B cell (primary cell): ENCODE data around the gene C19orf81. TPM values are rescaled to one million over a fixed set of nuclear protein-coding genes. Genes with fewer than 3 reads are reported as not detected.

Source experiments
- ATAC-seq: fragments of 200-7000 bp; cut with Tn5 transposase; one replicate; pipeline ENCODE4 v1.10.0; 2021; ENCODE audit warnings: low read depth, mild to moderate bottlenecking, moderate number of reproducible peaks, moderate library complexity
- CTCF ChIA-PET: fragments of 350-600 bp; sonication (Branson Sonifier 250); formaldehyde crosslinking; loops from one replicate; lab custom pipeline; 2021; ENCODE audit warnings: antibody characterized with exemption, inconsistent platforms; lab: Charles Lee
- POLR2A ChIA-PET: fragments of 350-600 bp; sonication (Branson Sonifier 250); formaldehyde crosslinking; loops from one replicate; lab custom pipeline; 2021; ENCODE audit warnings: antibody characterized with exemption; lab: Charles Lee
- DNase-seq: peaks from one replicate; pipeline ENCODE4 v3.0.0; 2013
- H2AFZ ChIP-seq: 2 replicates; pipeline ENCODE4 v1.6.1; 2012; ENCODE audit warnings: mild to moderate bottlenecking, low read depth, low read length; ENCODE audit not compliant: insufficient read depth, poor library complexity, severe bottlenecking
- H3K27ac ChIP-seq, 2 donors: 1 replicate in 1 of 2; 2 replicates in 1 of 2; pipeline ENCODE4 v1.5.1; 2012 to 2013; ENCODE audit warnings: low read length in 2 of 2, mild to moderate bottlenecking in 2 of 2, moderate library complexity in 1 of 2
- H3K27me3 ChIP-seq, 4 experiments: fragments of 200-600 bp in 1 of 4; sonication (generic) in 1 of 4; replicated peaks in 1 of 4; 1 replicate in 2 of 4; 2 replicates in 2 of 4; pipeline versions ENCODE4 v1.6.1 to v1.7.0; 2013 to 2016; ENCODE audit warnings: low read length in 3 of 4, mild to moderate bottlenecking in 2 of 4, mixed read lengths in 1 of 4, moderate library complexity in 1 of 4; ENCODE audit not compliant: insufficient read depth in 4 of 4, control insufficient read depth in 3 of 4; ENCODE audit errors: control extremely low read depth in 1 of 4
- H3K36me3 ChIP-seq, 2 experiments: replicated peaks in 1 of 2; 1 replicate in 1 of 2; 2 replicates in 1 of 2; pipeline versions ENCODE4 v1.6.1 to v1.7.1; 2013; ENCODE audit warnings: low read length in 1 of 2; ENCODE audit not compliant: insufficient read depth in 2 of 2, control insufficient read depth in 1 of 2; ENCODE audit errors: control extremely low read depth in 1 of 2, extremely low read depth in 1 of 2
- H3K4me1 ChIP-seq, 2 donors: fragments of 200-600 bp in 1 of 2; sonication (generic) in 1 of 2; 1 replicate in 1 of 2; 2 replicates in 1 of 2; pipeline versions ENCODE4 v1.5.1 to v1.6.1; 2013 to 2017; ENCODE audit warnings: low read length in 2 of 2; ENCODE audit not compliant: control insufficient read depth in 2 of 2, insufficient read depth in 2 of 2
- H3K4me2 ChIP-seq: replicated peaks from 2 replicates; pipeline ENCODE3; 2012; ENCODE audit warnings: mild to moderate bottlenecking, low read depth, low read length; ENCODE audit not compliant: poor library complexity, severe bottlenecking
- H3K4me3 ChIP-seq, 5 experiments: fragments of 200-600 bp in 1 of 5; sonication (generic) in 1 of 5; 1 replicate in 3 of 5; 2 replicates in 2 of 5; pipeline versions ENCODE4 v1.5.1 to v1.7.0; 2011 to 2016; ENCODE audit warnings: low read length in 4 of 5, mild to moderate bottlenecking in 4 of 5, low read depth in 2 of 5, control low read depth in 1 of 5, moderate library complexity in 1 of 5; ENCODE audit not compliant: insufficient read depth in 1 of 5; ENCODE audit errors: control extremely low read depth in 1 of 5, extremely low read depth in 1 of 5
- H3K79me2 ChIP-seq: fragments of 200-600 bp; sonication (generic); one replicate; pipeline ENCODE4 v1.6.0; 2016; ENCODE audit warnings: low read length; ENCODE audit not compliant: control insufficient read depth, insufficient read depth
- H3K9ac ChIP-seq: fragments of 200-600 bp; sonication (generic); 2 replicates; pipeline ENCODE4 v1.6.1; 2017; ENCODE audit warnings: mild to moderate bottlenecking, low read length, moderate library complexity
- H3K9me3 ChIP-seq, 3 donors: one replicate each; pipeline versions ENCODE4 v1.6.1 to v1.7.1; 2013; ENCODE audit warnings: low read length in 2 of 3; ENCODE audit not compliant: control insufficient read depth in 2 of 3, insufficient read depth in 1 of 3; ENCODE audit errors: control extremely low read depth in 1 of 3
- H4K20me1 ChIP-seq: 2 replicates; pipeline ENCODE4 v1.6.0; 2012; ENCODE audit warnings: mild to moderate bottlenecking, low read length; ENCODE audit not compliant: insufficient read depth, control insufficient read depth, poor library complexity, severe bottlenecking
- H3K27ac Mint-ChIP-seq: one replicate; pipeline ENCODE4 v1.8.0; 2021; ENCODE audit warnings: mixed read lengths
- H3K27me3 Mint-ChIP-seq: one replicate; pipeline ENCODE4 v1.8.0; 2021; ENCODE audit warnings: mixed read lengths
- H3K4me1 Mint-ChIP-seq: one replicate; pipeline ENCODE4 v1.8.0; 2021; ENCODE audit warnings: mixed read lengths
- H3K4me3 Mint-ChIP-seq: one replicate; pipeline ENCODE4 v1.8.0; 2021; ENCODE audit warnings: mixed read lengths
- H3K9me3 Mint-ChIP-seq: one replicate; pipeline ENCODE4 v1.8.0; 2022; ENCODE audit warnings: mixed read lengths; ENCODE audit not compliant: insufficient read depth
- EZH2 ChIP-seq: IDR thresholded peaks from 2 replicates; pipeline ENCODE4 v1.6.1; 2012; ENCODE audit warnings: borderline replicate concordance, low read depth, mild to moderate bottlenecking, moderate library complexity, low read length; ENCODE audit not compliant: insufficient read depth, poor library complexity, severe bottlenecking
- WGBS: methylation state at CpG from one replicate; pipeline ENCODE4 v1.1.5; 2013; ENCODE audit warnings: missing lambda C conversion rate; ENCODE audit not compliant: insufficient coverage; 5-methylcytosine and 5-hydroxymethylcytosine counted together
- intact Hi-C: fragments of 100-400 bp; cut with micrococcal nuclease; formaldehyde crosslinking; loops from one replicate; pipeline ENCODE4 v1.10.0; 2022
- polyA plus RNA-seq: library from polyadenylated mRNA; depleted of rRNA; stranded (reverse); fragments of >200 nt; gene quantifications from 2 replicates; pipeline ENCODE4 v1.2.3, GENCODE V29; 2012
- total RNA-seq, 2 donors: library from RNA; stranded (reverse); fragments of 120-200 nt in 1 of 2; gene quantifications; 1 replicate in 1 of 2; 2 replicates in 1 of 2; pipeline versions ENCODE4 v1.2.3 to v1.2.4, GENCODE V29; 2013 to 2022
- TF ChIP-seq, protein P1 (sequence below): fragments of 200-600 bp; IDR thresholded peaks from one replicate; pipeline ENCODE4 v1.8.0; 2022; ENCODE audit warnings: antibody characterized with exemption, mild to moderate bottlenecking

C19orf81 gene
- total and polyA plus RNA-seq, 2 donors (not counting 1 experiment from before 2014, with no cell fraction given): 0.37 TPM; not detected in 1

DNA sequence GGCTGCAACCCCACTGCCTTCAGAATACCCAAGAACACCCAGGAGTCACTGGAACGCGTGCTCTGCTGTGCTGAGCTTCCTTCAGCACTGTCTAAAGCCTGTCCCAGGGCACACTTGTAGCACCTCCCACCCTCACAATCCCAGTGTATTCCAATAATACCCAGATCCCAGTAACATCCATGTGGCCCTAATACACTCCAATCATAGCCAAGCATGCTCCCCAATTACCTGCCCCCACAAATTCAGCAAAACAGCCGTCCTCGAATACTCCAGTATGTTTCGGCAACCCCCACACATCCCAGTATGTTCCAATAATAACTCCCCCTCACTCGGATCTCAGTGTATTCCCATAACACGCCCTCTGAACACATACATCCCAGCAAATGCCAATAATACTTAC is 41.2 kb downstream of the C19orf81 start:
- peaks cover 0 to 14% (median 0%) of the 10 kb centered on the region in 3 donors for H3K9me3 ChIP-seq
- no peak overlapping the region for H3K4me2 ChIP-seq
- intact Hi-C loops: no loop called here
- DNase-seq (no peak), ATAC-seq (no peak)
- no peaks in the 10 kb centered on the region for H3K79me2 ChIP-seq
- 74% methylated on average over 7 of the region's 7 CpGs for WGBS
- no peak overlapping the region for H3K9ac ChIP-seq
- Mint-ChIP-seq H3K27ac (no peak overlapping the region), H3K4me3 (no peak overlapping the region), H3K4me1 (peaks cover 2% of the 10 kb centered on the region), H3K27me3 (peaks cover 46% of the 10 kb centered on the region), H3K9me3 (no peaks in the 10 kb centered on the region)
- ChIA-PET CTCF (no interaction called here), POLR2A (no interaction called here)
- TF ChIP-seq, protein P1, sequence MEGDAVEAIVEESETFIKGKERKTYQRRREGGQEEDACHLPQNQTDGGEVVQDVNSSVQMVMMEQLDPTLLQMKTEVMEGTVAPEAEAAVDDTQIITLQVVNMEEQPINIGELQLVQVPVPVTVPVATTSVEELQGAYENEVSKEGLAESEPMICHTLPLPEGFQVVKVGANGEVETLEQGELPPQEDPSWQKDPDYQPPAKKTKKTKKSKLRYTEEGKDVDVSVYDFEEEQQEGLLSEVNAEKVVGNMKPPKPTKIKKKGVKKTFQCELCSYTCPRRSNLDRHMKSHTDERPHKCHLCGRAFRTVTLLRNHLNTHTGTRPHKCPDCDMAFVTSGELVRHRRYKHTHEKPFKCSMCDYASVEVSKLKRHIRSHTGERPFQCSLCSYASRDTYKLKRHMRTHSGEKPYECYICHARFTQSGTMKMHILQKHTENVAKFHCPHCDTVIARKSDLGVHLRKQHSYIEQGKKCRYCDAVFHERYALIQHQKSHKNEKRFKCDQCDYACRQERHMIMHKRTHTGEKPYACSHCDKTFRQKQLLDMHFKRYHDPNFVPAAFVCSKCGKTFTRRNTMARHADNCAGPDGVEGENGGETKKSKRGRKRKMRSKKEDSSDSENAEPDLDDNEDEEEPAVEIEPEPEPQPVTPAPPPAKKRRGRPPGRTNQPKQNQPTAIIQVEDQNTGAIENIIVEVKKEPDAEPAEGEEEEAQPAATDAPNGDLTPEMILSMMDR: no peak
- no peak for TF ChIP-seq EZH2
- H3K4me1 ChIP-seq: peaks cover 0 to 18% of the 10 kb centered on the region in 2 donors
- no peak overlapping the region for H3K27ac ChIP-seq
- peaks cover 0 to 69% (median 29%) of the 10 kb centered on the region in 4 experiments for H3K27me3 ChIP-seq
- H3K36me3 ChIP-seq: no peaks in the 10 kb centered on the region
- no peaks in the 10 kb centered on the region for H4K20me1 ChIP-seq
- no peak overlapping the region for H2AFZ ChIP-seq
- no peak overlapping the region for H3K4me3 ChIP-seq

DNA sequence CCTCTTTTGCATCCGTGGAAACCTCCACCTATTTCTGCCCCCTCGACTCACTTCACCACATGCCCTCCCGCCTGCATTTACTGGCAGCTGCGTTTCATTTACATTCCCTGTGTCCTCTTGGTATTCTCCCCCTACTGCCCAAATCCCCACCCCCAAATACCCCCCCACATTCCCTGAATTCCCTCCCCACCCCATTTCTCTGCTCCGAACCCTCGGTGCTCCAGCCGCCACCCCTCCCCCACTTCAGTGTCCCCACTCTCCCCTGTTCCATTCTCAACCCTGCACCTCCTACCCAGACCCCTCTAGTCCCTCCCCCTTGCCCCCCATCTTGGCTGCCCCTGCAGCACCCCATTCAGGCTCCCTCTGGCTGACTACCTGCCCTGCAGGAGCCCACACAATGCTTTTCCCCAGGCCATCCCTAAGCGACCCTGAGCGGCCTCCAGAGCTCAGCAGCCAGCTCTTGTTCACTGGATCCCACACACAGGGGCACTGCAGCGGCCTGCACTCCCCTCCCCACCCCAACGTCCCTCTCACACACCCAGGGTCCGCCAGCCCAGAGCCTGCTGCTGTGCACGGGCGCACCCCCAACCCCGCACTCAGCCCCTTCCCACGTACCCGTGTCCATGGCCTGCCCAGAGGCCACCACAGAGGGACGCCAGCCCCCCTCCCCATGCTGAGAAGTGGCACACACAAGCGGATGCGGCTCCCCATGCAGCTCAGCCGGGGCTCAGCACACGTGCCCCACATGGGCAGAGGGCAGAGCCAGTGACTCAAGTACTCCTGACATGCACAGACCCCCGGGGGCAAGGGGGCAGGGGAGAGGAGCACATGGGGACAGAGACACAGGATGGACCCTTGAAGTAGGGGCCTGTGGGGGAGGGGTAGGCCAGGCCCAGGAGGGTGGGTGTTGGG is 44.1 kb downstream of the C19orf81 start:
- H3K27me3 Mint-ChIP-seq: peaks cover 53% of the 10 kb centered on the region
- ChIA-PET POLR2A (no interaction called here), CTCF (no interaction called here)
- peaks cover 0 to 14% of the 10 kb centered on the region in 2 donors for H3K4me1 ChIP-seq
- no peaks in the 10 kb centered on the region for H4K20me1 ChIP-seq
- intact Hi-C loops: no loop called here
- H3K79me2 ChIP-seq: no peaks in the 10 kb centered on the region
- H3K27ac ChIP-seq: no peak overlapping the region
- H2AFZ ChIP-seq: no peak overlapping the region
- no peak overlapping the region for H3K4me2 ChIP-seq
- H3K4me3 Mint-ChIP-seq: no peak overlapping the region
- peaks cover 2% of the 10 kb centered on the region for H3K4me1 Mint-ChIP-seq
- ATAC-seq (no peak), DNase-seq (no peak)
- TF ChIP-seq EZH2: no peak
- TF ChIP-seq, protein P1: no peak
- no peak overlapping the region for H3K9ac ChIP-seq
- peaks cover 0 to 19% (median 0%) of the 10 kb centered on the region in 3 donors for H3K9me3 ChIP-seq
- H3K27me3 ChIP-seq: peaks cover 0 to 64% (median 25%) of the 10 kb centered on the region in 4 experiments
- H3K36me3 ChIP-seq: no peaks in the 10 kb centered on the region
- 8% methylated on average over 22 of the region's 23 CpGs for whole genome bisulfite sequencing
- no peak overlapping the region for H3K4me3 ChIP-seq
- H3K27ac Mint-ChIP-seq: no peak overlapping the region
- H3K9me3 Mint-ChIP-seq: no peaks in the 10 kb centered on the region
